PC-3 (cell line): ENCODE results near the gene CNTN4. TPM values are rescaled to one million over a fixed set of nuclear protein-coding genes. Genes with fewer than 3 reads are reported as not detected.

ENCODE experiments used
- ATAC-seq: fragments of 200-7000 bp; cut with Tn5 transposase; 2 replicates; pipeline ENCODE4 v1.9.1; 2020; ENCODE audit warnings: mild to moderate bottlenecking, moderate library complexity
- BruUV-seq: library from RNA; stranded (reverse); fragments of 400-500 nt; replicated peaks from 2 replicates; lab custom pipeline; 2021; lab: Mats Ljungman, UMichigan
- CTCF ChIA-PET: fragments of 300-600 bp; sonication (Branson Sonifier 250); formaldehyde crosslinking; loops from one replicate; lab custom pipeline; 2022; ENCODE audit warnings: antibody characterized with exemption; lab: Charles Lee
- POLR2A ChIA-PET: fragments of 300-600 bp; sonication (Branson Sonifier 250); formaldehyde crosslinking; loops from one replicate; lab custom pipeline; 2022; ENCODE audit warnings: antibody characterized with exemption; ENCODE audit not compliant: unreplicated experiment; lab: Charles Lee
- DNase-seq: peaks from one replicate; pipeline ENCODE4 v3.0.0-alpha.2; 2015
- H2AFZ ChIP-seq: fragments of 300-600 bp; sonication (generic); 2 replicates; pipeline ENCODE4 v1.6.0; 2016; ENCODE audit warnings: antibody characterized with exemption, low read length
- H3F3A ChIP-seq: fragments of 300-600 bp; sonication (generic); one replicate; pipeline ENCODE4 v1.6.0; 2017; ENCODE audit warnings: antibody characterized with exemption, low read length, control low read depth, mild to moderate bottlenecking; ENCODE audit not compliant: unreplicated experiment
- H3K27ac ChIP-seq: fragments of 300-600 bp; sonication (generic); 2 replicates; pipeline ENCODE4 v1.5.1; 2016; ENCODE audit warnings: mild to moderate bottlenecking, low read length
- H3K27me3 ChIP-seq: fragments of 300-600 bp; sonication (generic); 2 replicates; pipeline ENCODE4 v1.6.1; 2016; ENCODE audit warnings: low read length, mixed read lengths
- H3K36me3 ChIP-seq: fragments of 300-600 bp; sonication (generic); 2 replicates; pipeline ENCODE4 v1.6.1; 2016; ENCODE audit warnings: low read depth, mixed run types, low read length, mixed read lengths
- H3K4me1 ChIP-seq: fragments of 300-600 bp; sonication (generic); 2 replicates; pipeline ENCODE4 v1.5.1; 2016; ENCODE audit warnings: low read length; ENCODE audit not compliant: insufficient read depth
- H3K4me2 ChIP-seq: fragments of 300-600 bp; sonication (generic); 2 replicates; pipeline ENCODE4 v1.6.0; 2016; ENCODE audit warnings: low read length
- H3K4me3 ChIP-seq: fragments of 300-600 bp; sonication (generic); 2 replicates; pipeline ENCODE4 v1.5.1; 2016; ENCODE audit warnings: mild to moderate bottlenecking, low read length, mixed read lengths
- H3K79me2 ChIP-seq: fragments of 300-600 bp; sonication (generic); 2 replicates; pipeline ENCODE4 v1.6.1; 2017; ENCODE audit warnings: low read length, mixed read lengths
- H3K9ac ChIP-seq: fragments of 300-600 bp; sonication (generic); 2 replicates; pipeline ENCODE4 v1.6.0; 2016; ENCODE audit warnings: mild to moderate bottlenecking, low read length
- H3K9me2 ChIP-seq: fragments of 300-600 bp; sonication (generic); replicated peaks from 2 replicates; pipeline ENCODE4 v1.6.1; 2016; ENCODE audit warnings: mixed run types, low read length, mixed read lengths
- H3K9me3 ChIP-seq: fragments of 300-600 bp; sonication (generic); 2 replicates; pipeline ENCODE4 v1.6.1; 2016; ENCODE audit warnings: low read length, mixed read lengths
- H4K20me1 ChIP-seq: fragments of 300-600 bp; sonication (generic); 2 replicates; pipeline ENCODE4 v1.6.1; 2016; ENCODE audit warnings: low read length, mixed read lengths
- EZH2 ChIP-seq: fragments of 300-600 bp; sonication (generic); IDR thresholded peaks from one replicate; pipeline ENCODE4 v1.6.1; 2017; ENCODE audit warnings: antibody characterized with exemption, mild to moderate bottlenecking, low read length; ENCODE audit not compliant: unreplicated experiment
- EZH2phosphoT487 ChIP-seq: fragments of 300-600 bp; sonication (generic); IDR thresholded peaks from 2 replicates; pipeline ENCODE4 v1.6.1; 2018; ENCODE audit warnings: mild to moderate bottlenecking, antibody characterized with exemption, low read length, borderline replicate concordance
- intact Hi-C: fragments of 100-400 bp; cut with micrococcal nuclease; formaldehyde crosslinking; loops from 2 replicates; pipeline ENCODE4 v1.9.0; 2023
- total RNA-seq: library from RNA; depleted of rRNA; stranded (reverse); fragments of >200 nt; gene quantifications from 2 replicates; pipeline ENCODE4 v1.2.3, GENCODE V29; 2014
- TF ChIP-seq, protein P1 (sequence below): fragments of 300-600 bp; sonication (generic); conservative IDR thresholded peaks from 2 replicates; pipeline ENCODE4 v1.5.1; 2017; ENCODE audit warnings: antibody characterized with exemption, low read depth, mild to moderate bottlenecking, low read length

The CNTN4 gene
- total RNA-seq, 1 experiment from 2014 or later: not detected

DNA sequence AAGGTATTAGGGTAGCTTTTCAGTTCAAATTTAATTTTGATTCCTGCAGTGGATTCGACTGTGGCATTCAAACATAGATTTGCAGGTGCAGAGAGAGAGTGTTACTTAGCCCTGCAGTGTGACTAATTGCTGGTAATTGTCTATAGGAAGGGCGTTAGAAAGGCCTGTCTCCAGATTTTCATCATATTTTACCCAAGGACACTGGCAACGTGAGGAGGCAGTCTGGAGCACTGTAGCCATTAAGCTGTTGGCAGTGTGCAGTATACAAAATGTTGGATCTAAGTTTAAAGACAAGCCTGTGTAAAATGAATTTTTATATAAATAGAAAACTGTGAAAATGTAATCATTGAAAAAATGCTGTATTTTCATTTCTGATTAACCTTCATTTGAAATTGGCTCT lies 342.9 kb downstream of the CNTN4 start:
- no peaks in the 10 kb centered on the region for H3K9me2 ChIP-seq
- ATAC-seq (no peak), DNase-seq (no peak)
- TF ChIP-seq EZH2phosphoT487 (no peak), EZH2 (no peak)
- TF ChIP-seq, protein P1, sequence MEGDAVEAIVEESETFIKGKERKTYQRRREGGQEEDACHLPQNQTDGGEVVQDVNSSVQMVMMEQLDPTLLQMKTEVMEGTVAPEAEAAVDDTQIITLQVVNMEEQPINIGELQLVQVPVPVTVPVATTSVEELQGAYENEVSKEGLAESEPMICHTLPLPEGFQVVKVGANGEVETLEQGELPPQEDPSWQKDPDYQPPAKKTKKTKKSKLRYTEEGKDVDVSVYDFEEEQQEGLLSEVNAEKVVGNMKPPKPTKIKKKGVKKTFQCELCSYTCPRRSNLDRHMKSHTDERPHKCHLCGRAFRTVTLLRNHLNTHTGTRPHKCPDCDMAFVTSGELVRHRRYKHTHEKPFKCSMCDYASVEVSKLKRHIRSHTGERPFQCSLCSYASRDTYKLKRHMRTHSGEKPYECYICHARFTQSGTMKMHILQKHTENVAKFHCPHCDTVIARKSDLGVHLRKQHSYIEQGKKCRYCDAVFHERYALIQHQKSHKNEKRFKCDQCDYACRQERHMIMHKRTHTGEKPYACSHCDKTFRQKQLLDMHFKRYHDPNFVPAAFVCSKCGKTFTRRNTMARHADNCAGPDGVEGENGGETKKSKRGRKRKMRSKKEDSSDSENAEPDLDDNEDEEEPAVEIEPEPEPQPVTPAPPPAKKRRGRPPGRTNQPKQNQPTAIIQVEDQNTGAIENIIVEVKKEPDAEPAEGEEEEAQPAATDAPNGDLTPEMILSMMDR: no peak
- H2AFZ ChIP-seq: no peak overlapping the region
- ChIA-PET CTCF (no interaction called here), POLR2A (no interaction called here)
- intact Hi-C loops: no loop called here
- H3K36me3 ChIP-seq: no peaks in the 10 kb centered on the region
- H3K27me3 ChIP-seq: no peaks in the 10 kb centered on the region
- H3K4me1 ChIP-seq: no peaks in the 10 kb centered on the region
- H3K9ac ChIP-seq: no peak overlapping the region
- H3K27ac ChIP-seq: no peak overlapping the region
- no peaks in the 10 kb centered on the region for H4K20me1 ChIP-seq
- H3K4me2 ChIP-seq: no peak overlapping the region
- BruUV-seq: no TSS peak
- peaks cover 31% of the 10 kb centered on the region for H3K9me3 ChIP-seq
- H3F3A ChIP-seq: no peaks in the 10 kb centered on the region
- no peaks in the 10 kb centered on the region for H3K79me2 ChIP-seq
- H3K4me3 ChIP-seq: no peak overlapping the region

DNA sequence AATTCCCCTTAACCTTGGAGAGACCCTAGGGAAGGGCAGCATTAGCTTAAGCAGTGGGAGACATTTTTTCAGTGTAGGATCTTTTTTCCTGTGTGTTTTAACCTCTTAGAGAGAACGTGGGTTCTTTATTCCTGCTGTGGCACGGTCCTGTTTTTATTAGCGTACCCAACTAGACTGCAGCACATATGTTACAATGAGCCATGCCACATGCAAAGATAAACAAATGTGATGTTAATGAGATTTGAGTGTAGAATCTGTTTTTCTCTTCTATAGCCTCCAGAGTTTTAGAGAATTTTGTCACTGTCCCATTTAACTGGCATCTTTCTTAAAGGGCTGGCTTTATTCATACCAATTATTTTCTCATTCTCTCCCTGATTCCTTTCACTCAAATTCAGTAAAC lies 347.5 kb downstream of the CNTN4 start:
- Histone ChIP-seq H3K79me2 (no peaks in the 10 kb centered on the region), H3K4me3 (no peak overlapping the region), H3K36me3 (no peaks in the 10 kb centered on the region), H4K20me1 (no peaks in the 10 kb centered on the region), H2AFZ (no peak overlapping the region), H3K9ac (no peak overlapping the region), H3K27ac (no peak overlapping the region), H3K4me2 (no peak overlapping the region), H3K4me1 (no peaks in the 10 kb centered on the region), H3F3A (no peaks in the 10 kb centered on the region), H3K27me3 (no peaks in the 10 kb centered on the region), H3K9me2 (no peaks in the 10 kb centered on the region), H3K9me3 (peaks cover 42% of the 10 kb centered on the region)
- intact Hi-C loops: no loop called here
- ChIA-PET CTCF (no interaction called here), POLR2A (no interaction called here)
- no TSS peak for BruUV-seq
- TF ChIP-seq EZH2phosphoT487 (no peak), EZH2 (no peak)
- TF ChIP-seq, protein P1: no peak
- no peak for DNase-seq
- ATAC-seq: no peak

DNA sequence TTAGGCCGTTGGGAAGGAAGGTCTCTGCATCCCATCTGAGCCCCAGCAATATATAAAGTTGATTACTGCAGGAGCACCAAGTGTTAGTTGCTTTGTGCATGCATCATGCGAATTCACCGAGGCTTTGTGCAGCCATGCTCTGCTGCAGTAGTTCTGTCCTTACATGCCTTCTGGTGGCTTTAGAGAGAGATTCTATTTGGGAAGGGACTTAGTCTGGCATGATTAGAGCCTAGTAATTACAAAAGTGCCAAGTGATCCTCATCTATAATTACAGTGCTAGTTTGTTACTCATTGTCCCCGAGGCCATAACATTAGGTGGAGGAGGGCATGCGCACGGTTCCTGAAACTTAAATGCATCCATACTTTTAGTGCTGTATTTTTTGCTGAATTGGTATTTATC lies 353.6 kb downstream of the CNTN4 start:
- Histone ChIP-seq H3K9me2 (no peaks in the 10 kb centered on the region), H3F3A (no peaks in the 10 kb centered on the region), H3K4me1 (no peaks in the 10 kb centered on the region), H3K79me2 (no peaks in the 10 kb centered on the region), H3K27ac (no peak overlapping the region), H3K4me3 (no peak overlapping the region), H3K36me3 (no peaks in the 10 kb centered on the region), H3K9me3 (peaks cover 15% of the 10 kb centered on the region), H3K27me3 (no peaks in the 10 kb centered on the region), H4K20me1 (no peaks in the 10 kb centered on the region), H3K9ac (no peak overlapping the region), H2AFZ (no peak overlapping the region), H3K4me2 (no peak overlapping the region)
- ChIA-PET CTCF (no interaction called here), POLR2A (no interaction called here)
- no peak for DNase-seq
- intact Hi-C loops: no loop called here
- TF ChIP-seq EZH2phosphoT487 (no peak), EZH2 (no peak)
- TF ChIP-seq, protein P1: no peak
- no TSS peak for BruUV-seq
- ATAC-seq: no peak
